Ishikawa (cell line): ENCODE measurements around the gene CHRNB1.

Source experiments
- CEBPB ChIP-seq: IDR thresholded peaks from 2 replicates; pipeline ENCODE4 v1.6.1; 2012
- CREB1 ChIP-seq: IDR thresholded peaks from 2 replicates; pipeline ENCODE4 v1.6.1; 2012; ENCODE audit warnings: low read depth
- EGR1 ChIP-seq: IDR thresholded peaks from 2 replicates; pipeline ENCODE4 v1.6.1; 2012
- EP300 ChIP-seq: IDR thresholded peaks from 2 replicates; pipeline ENCODE4 v1.6.1; 2012; ENCODE audit warnings: borderline replicate concordance
- FOXM1 ChIP-seq: IDR thresholded peaks from 2 replicates; pipeline ENCODE4 v1.6.1; 2012; ENCODE audit warnings: low read depth, borderline replicate concordance
- RAD21 ChIP-seq: IDR thresholded peaks from 2 replicates; pipeline ENCODE4 v1.6.1; 2012; ENCODE audit warnings: low read depth
- TAF1 ChIP-seq: IDR thresholded peaks from 2 replicates; pipeline ENCODE4 v1.6.1; 2012; ENCODE audit warnings: low read depth, mild to moderate bottlenecking
- TCF12 ChIP-seq: IDR thresholded peaks from 2 replicates; pipeline ENCODE4 v1.6.1; 2012; ENCODE audit warnings: low read depth
- TEAD4 ChIP-seq: IDR thresholded peaks from 2 replicates; pipeline ENCODE4 v1.6.1; 2012
- YY1 ChIP-seq: IDR thresholded peaks from 2 replicates; pipeline ENCODE4 v1.6.1; 2012; ENCODE audit warnings: low read depth
- ZBTB7A ChIP-seq: IDR thresholded peaks from 2 replicates; pipeline ENCODE4 v1.6.1; 2012; ENCODE audit warnings: low read depth
- TF ChIP-seq, protein P1 (sequence below): IDR thresholded peaks from 2 replicates; pipeline ENCODE4 v1.6.1; 2012
- TF ChIP-seq, protein P2 (sequence below): IDR thresholded peaks from 2 replicates; pipeline ENCODE4 v1.6.1; 2012; ENCODE audit warnings: low read depth, mild to moderate bottlenecking

CHRNB1 gene

DNA sequence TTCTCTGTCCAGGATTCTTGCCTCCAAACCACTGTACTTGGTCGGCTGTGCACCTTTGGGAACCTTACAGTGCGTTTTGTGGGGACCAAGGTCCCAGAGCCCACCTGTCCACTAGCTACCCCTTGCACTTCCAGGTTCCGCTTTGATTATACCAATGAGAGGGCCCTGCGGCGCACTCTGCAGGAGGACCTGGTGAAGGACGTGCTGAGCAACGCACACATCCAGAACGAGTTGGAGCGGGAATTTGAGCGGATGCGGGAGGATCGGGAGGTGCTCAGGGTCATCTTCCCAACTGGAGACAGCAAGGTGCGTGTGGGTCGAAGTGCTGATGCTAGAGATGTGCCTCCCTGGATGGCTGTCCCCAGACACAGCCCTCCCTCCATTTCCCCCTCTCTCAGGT is 58.1 kb downstream of the CHRNB1 start:
- TF ChIP-seq EP300: no peak
- TF ChIP-seq RAD21: peak; percentile 31; the same call in 1 of the 2 replicates

DNA sequence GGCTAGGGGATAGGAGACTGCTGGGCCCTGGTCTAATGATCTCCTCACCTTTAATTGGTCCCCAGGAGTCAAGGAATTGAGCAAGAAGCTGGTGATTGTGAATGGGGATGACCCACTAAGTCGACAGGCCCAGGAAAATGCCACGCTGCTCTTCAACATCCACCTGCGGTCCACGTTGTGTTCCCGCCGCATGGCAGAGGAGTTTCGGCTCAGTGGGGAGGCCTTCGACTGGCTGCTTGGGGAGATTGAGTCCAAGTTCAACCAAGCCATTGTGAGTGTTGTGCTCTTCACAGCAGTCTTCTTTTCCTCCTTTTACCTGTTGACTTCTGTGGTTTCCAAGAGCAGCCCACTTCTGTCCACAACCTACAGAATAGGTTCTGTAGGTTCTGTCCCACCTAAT is 58.7 kb downstream of the CHRNB1 start:
- TF ChIP-seq, protein P1, sequence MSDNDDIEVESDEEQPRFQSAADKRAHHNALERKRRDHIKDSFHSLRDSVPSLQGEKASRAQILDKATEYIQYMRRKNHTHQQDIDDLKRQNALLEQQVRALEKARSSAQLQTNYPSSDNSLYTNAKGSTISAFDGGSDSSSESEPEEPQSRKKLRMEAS: no peak
- TF ChIP-seq RAD21: no peak
- no peak for TF ChIP-seq CREB1
- TF ChIP-seq EGR1: no peak
- TF ChIP-seq TCF12: no peak
- TF ChIP-seq, protein P2, sequence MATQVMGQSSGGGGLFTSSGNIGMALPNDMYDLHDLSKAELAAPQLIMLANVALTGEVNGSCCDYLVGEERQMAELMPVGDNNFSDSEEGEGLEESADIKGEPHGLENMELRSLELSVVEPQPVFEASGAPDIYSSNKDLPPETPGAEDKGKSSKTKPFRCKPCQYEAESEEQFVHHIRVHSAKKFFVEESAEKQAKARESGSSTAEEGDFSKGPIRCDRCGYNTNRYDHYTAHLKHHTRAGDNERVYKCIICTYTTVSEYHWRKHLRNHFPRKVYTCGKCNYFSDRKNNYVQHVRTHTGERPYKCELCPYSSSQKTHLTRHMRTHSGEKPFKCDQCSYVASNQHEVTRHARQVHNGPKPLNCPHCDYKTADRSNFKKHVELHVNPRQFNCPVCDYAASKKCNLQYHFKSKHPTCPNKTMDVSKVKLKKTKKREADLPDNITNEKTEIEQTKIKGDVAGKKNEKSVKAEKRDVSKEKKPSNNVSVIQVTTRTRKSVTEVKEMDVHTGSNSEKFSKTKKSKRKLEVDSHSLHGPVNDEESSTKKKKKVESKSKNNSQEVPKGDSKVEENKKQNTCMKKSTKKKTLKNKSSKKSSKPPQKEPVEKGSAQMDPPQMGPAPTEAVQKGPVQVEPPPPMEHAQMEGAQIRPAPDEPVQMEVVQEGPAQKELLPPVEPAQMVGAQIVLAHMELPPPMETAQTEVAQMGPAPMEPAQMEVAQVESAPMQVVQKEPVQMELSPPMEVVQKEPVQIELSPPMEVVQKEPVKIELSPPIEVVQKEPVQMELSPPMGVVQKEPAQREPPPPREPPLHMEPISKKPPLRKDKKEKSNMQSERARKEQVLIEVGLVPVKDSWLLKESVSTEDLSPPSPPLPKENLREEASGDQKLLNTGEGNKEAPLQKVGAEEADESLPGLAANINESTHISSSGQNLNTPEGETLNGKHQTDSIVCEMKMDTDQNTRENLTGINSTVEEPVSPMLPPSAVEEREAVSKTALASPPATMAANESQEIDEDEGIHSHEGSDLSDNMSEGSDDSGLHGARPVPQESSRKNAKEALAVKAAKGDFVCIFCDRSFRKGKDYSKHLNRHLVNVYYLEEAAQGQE: no peak
- no peak for TF ChIP-seq TEAD4
- TF ChIP-seq FOXM1: no peak
- TF ChIP-seq EP300: no peak
- no peak for TF ChIP-seq ZBTB7A
- no peak for TF ChIP-seq YY1
- TF ChIP-seq CEBPB: no peak
- no peak for TF ChIP-seq TAF1
